Measurements from ENCODE around the gene CD247.
"Not testable (repeated sequence)": the region's sequence is repeated elsewhere in the genome, so short reads cannot be mapped to it uniquely, and the experiment has no call there.

Gene CD247

DNA sequence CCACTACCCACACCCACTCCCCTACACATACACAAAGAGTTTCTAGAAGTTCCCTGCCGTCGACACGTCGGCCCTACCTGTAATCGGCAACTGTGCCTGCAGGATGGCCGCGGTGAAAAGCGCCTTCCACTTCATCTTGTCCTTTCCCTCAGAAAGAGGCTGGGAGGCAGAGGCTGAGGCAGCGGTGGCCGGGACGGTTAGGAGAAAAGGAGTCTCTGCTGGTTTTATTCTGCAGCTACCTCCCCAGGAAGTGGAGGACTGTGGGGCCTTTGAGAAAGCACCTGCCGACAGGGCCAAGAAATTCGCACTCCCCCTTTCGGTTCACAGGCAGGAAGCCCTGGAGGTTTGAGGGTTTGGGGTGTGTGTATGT is at the start of gene CD247:
Gene CD247 (minus strand): TSS at position 199 of the 370 bp plus-strand sequence. CDS start 64 bp downstream, at position 135.
- no peak within 1 kb of the TSS for H3K4me3 ChIP-seq (ENCODE audit: low read depth, low read length)

GRCh38 chr1:167567663-167568062 is 49.3 kb upstream of the CD247 start:
- H3K4me3 ChIP-seq (ENCODE audit: low read depth, low read length): no peak overlapping the region

DNA sequence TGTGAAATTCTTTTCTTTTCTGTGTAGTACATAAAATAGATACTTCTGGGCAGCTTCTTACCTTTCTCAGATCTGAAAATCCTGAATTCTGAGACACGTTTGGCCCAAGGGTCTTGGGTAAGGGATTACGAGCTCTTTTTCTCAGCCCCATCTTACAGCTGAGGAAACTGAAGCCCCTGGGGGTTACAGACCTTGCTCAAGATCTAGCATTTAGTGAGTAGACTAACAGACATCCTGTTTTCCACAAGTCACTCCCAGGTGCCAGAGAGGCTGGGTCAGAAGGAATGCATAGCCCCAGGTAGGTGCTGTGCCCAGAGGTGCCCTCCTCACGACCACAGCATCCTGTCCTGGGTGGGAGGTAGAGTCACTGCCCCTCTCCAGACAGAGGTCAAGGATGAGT is 48.4 kb upstream of the CD247 start:
- H3K4me3 ChIP-seq (ENCODE audit: low read depth, low read length): no peak overlapping the region

GRCh38 chr1:167565922-167566321 is 47.6 kb upstream of the CD247 start:
- H3K4me3 ChIP-seq (ENCODE audit: low read depth, low read length): no peak overlapping the region

GRCh38 chr1:167564612-167565270 is 46.4 kb upstream of the CD247 start:
- H3K4me3 ChIP-seq (ENCODE audit: low read depth, low read length): no peak overlapping the region

GRCh38 chr1:167563579-167564246 is 45.4 kb upstream of the CD247 start:
- no peak overlapping the region for H3K4me3 ChIP-seq (ENCODE audit: low read depth, low read length)

GRCh38 chr1:167562702-167563101 is 44.4 kb upstream of the CD247 start:
- H3K4me3 ChIP-seq (ENCODE audit: low read depth, low read length): no peak overlapping the region

- no peak overlapping the region for H3K4me3 ChIP-seq (ENCODE audit: low read depth, low read length)
Measured at GRCh38 chr1:167561753-167562152, 43.4 kb upstream of the CD247 start.

- no peak overlapping the region for H3K4me3 ChIP-seq (ENCODE audit: low read depth, low read length)
Measured at GRCh38 chr1:167555971-167556714, 37.8 kb upstream of the CD247 start.

DNA sequence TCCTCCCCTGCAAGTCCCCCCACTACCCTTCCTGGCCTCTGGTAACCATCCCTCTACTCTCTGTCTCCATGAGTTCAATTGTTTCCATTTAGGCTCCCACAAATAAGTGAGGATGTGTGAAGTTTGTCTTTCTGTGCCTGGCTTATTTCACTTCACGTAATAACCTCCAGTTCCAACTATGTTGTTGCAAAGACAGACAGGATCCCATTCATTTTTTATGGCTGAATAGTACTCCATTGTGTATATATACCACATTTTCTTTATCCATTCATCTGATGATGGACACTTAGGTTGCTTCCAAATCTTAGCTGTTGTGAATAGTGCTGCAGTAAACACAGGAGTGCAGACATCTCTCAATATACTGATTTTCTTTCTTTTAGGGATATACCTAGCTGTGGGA is 36.7 kb upstream of the CD247 start:
- H3K4me3 ChIP-seq (ENCODE audit: low read depth, low read length): not testable (repeated sequence)

DNA sequence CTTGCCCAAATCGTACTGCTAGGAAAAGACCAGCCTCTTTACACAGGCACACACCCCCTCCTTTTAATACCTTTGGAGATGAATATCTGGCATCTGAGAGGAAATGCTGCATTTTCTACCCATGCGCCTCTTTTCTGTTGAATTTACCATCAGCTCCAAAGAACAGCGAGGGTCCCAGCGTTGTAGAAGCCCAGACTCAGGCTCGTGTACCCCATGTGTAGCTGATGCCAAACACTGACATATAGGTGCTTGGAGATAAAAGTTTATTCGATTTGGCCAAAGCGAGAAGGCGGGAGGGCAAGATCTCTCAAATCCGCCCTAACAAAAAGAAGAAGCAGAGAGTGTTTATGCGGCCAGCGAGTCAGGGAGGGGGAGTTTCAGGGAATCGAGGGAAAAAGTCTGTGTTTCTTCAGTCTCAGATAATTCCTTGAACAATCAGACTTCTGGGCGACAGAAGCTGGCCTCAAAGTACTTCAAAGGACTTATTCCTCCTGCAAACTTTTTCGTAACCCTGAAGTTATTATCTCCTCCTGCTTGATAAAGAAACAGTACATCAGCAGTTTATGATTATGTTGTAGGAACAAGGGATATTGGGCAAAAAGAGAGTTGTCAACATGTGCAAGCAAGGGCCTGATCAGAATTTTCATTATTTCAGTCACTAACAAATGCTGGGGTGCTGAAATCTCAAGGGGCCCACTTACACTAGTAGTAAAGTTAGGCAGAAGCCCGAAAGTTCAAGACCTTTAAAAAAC is 35.9 kb upstream of the CD247 start:
- H3K4me3 ChIP-seq (ENCODE audit: low read depth, low read length): peak overlapping the region; percentile 63

- peak within 1 kb of the TSS; percentile 63 for H3K4me3 ChIP-seq (ENCODE audit: low read depth, low read length)
Measured at GRCh38 chr1:167553136-167554027, 35.1 kb upstream of the CD247 start, which contains the start of gene CREG1. CREG1 (minus strand) TSS chr1:167553762.

DNA sequence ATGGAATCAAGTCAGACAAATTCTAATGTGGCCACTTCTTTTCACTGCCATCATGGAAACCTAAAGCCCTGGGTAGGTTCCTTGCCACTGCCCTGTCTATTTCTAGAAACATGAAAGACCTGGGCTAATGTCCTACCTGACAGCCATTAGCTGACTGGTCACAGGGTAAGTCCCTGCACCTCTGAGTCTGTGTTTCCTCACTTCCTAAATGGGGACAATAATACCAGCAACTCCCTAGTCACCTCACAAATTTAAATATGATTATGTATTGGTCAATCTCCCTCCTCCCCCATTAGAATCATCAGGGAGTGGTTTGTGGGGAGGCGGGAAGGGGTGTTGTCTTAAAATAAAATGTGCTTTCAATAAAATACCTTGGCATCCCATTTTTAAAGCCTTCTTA is 33.0 kb upstream of the CD247 start:
- no peak overlapping the region for H3K4me3 ChIP-seq (ENCODE audit: low read depth, low read length)

GRCh38 chr1:167548059-167548932 is 30.0 kb upstream of the CD247 start:
- no peak overlapping the region for H3K4me3 ChIP-seq (ENCODE audit: low read depth, low read length)

DNA sequence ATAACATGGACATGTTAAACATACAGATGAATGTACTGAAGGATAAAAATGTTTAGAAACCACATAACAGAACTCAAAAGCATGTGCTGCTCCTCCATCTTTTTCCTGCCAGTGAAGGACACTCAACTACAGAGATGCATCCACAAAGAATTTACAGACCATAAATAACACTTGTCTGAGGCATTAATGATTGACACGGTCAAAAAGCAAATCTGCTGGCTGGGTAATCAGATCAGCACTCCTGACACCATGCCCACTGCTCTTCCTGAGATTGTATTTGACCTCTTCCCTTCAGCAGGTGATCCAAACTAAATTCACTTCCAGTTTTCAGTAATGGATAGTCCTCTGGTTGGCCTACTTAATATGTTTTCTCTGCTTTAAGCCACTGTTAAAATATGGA is 28.6 kb upstream of the CD247 start:
- H3K4me3 ChIP-seq (ENCODE audit: low read depth, low read length): no peak overlapping the region

DNA sequence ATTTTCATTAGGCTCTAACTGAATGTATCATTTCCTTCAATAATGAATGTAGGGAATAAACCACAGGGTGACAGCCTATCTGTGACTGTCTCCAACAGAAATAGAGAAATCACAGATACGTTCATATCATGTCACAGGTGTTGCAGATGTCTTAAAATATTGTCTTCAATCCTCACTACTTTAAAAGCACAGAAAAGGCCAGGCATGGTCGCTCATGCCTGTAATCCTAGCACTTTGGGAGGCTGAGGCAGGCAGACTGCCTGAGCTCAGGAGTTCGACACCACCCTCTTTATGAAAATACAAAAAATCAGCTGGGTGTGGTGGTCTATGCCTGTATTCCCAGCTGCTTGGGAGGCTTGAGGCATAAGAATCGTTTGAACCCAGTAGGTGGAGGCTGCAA is 27.0 kb upstream of the CD247 start:
- H3K4me3 ChIP-seq (ENCODE audit: low read depth, low read length): no peak overlapping the region

DNA sequence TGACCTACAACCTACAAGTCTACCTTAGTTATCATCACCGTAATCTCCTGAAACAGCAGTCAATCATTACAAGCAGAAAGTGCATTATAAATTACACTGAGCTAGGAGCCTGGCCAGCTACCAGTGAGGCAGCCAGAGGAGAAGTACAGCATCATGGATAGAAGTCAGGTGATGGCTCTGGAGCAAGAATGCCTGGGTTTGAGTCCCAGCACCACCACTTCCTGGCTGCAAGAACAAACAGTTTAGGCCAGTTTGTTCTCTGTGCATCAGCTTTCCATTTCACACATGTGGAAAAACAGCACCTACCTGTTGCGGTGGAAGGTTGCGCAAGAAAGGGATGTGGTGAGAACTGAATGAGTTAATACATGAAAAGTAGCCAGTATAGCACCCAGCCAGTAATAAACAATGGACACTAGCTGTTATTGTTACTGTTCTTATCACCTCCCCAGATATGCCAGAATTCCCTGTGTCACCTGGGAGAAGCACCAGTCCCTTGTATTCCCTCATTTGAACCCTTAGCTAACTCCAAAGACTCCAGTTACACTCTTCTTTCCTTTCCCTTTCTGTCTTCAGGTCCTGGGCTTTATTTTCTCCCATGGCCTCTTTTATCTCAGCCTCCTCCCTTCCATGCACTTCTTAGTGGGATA is 26.2 kb upstream of the CD247 start:
- H3K4me3 ChIP-seq (ENCODE audit: low read depth, low read length): no peak overlapping the region

GRCh38 chr1:167543199-167543990 is 25.1 kb upstream of the CD247 start:
- no peak overlapping the region for H3K4me3 ChIP-seq (ENCODE audit: low read depth, low read length)

All from iPS-11a (cell line).